HEK293 (cell line): ENCODE results near the gene LDLRAD4.

ENCODE experiments used
- CTCF ChIA-PET: fragments of 350-600 bp; formaldehyde crosslinking; extraction: SDS; loops from one replicate; lab custom pipeline; 2021; ENCODE audit warnings: antibody characterized with exemption; lab: Yijun Ruan, JAX
- POLR2A ChIA-PET: fragments of 300-600 bp; formaldehyde crosslinking; extraction: SDS; loops from one replicate; lab custom pipeline; 2020; ENCODE audit warnings: antibody characterized with exemption, inconsistent platforms; lab: Yijun Ruan, JAX
- H3K27ac ChIP-seq: fragments of 200-500 bp; sonication (Bioruptor generic); 2 replicates; pipeline ENCODE4 v1.5.1; 2014; ENCODE audit warnings: low read depth, low read length, control low read depth, inconsistent platforms; ENCODE audit errors: extremely low read depth
- H3K36me3 ChIP-seq, 2 experiments: fragments of 200-500 bp in 1 of 2; sonication (Bioruptor generic) in 1 of 2; 1 replicate in 1 of 2; 2 replicates in 1 of 2; pipeline ENCODE4 v1.5.1; 2014 to 2017; ENCODE audit warnings: inconsistent platforms in 2 of 2, low read length in 2 of 2; ENCODE audit not compliant: control insufficient read depth in 2 of 2, insufficient read depth in 1 of 2
- H3K4me1 ChIP-seq: fragments of 200-500 bp; sonication (Bioruptor generic); 2 replicates; pipeline ENCODE4 v1.5.1; 2014; ENCODE audit warnings: mild to moderate bottlenecking, low read length, inconsistent platforms; ENCODE audit not compliant: control insufficient read depth, insufficient read depth
- H3K4me3 ChIP-seq: 2 replicates; pipeline ENCODE4 v1.5.1; 2011; ENCODE audit warnings: low read depth, mild to moderate bottlenecking, control low read depth, low read length, moderate library complexity
- H3K9me3 ChIP-seq: fragments of 200-500 bp; sonication (Bioruptor generic); 2 replicates; pipeline ENCODE4 v1.5.1; 2014; ENCODE audit warnings: low read depth, low read length, inconsistent platforms; ENCODE audit not compliant: control insufficient read depth, insufficient read depth
- KLF16 ChIP-seq: fragments of 450-650 bp; formaldehyde crosslinking; IDR thresholded peaks from 2 replicates; pipeline ENCODE4 v1.5.1; 2017; ENCODE audit warnings: missing biosample characterization, missing genetic modification characterization
- SP7 ChIP-seq: fragments of 450-650 bp; formaldehyde crosslinking; IDR thresholded peaks from 2 replicates; pipeline ENCODE4 v1.5.1; 2016; ENCODE audit warnings: missing biosample characterization, missing genetic modification characterization
- ZBTB1 ChIP-seq: fragments of 450-650 bp; formaldehyde crosslinking; IDR thresholded peaks from 2 replicates; pipeline ENCODE4 v1.5.1; 2016; ENCODE audit warnings: missing biosample characterization, missing genetic modification characterization
- ZBTB44 ChIP-seq: fragments of 450-650 bp; IDR thresholded peaks from 2 replicates; pipeline ENCODE4 v1.5.1; 2018; ENCODE audit warnings: missing biosample characterization, mild to moderate bottlenecking, missing genetic modification characterization
- ZBTB8A ChIP-seq: fragments of 450-650 bp; formaldehyde crosslinking; IDR thresholded peaks from 2 replicates; pipeline ENCODE4 v1.5.1; 2016; ENCODE audit warnings: missing biosample characterization, missing genetic modification characterization
- ZFHX2 ChIP-seq: fragments of 450-650 bp; formaldehyde crosslinking; conservative IDR thresholded peaks from 2 replicates; pipeline ENCODE4 v1.5.1; 2016; ENCODE audit warnings: missing biosample characterization, missing genetic modification characterization
- ZIC2 ChIP-seq: fragments of 450-650 bp; formaldehyde crosslinking; IDR thresholded peaks from 2 replicates; pipeline ENCODE4 v1.5.1; 2016; ENCODE audit warnings: missing biosample characterization, missing genetic modification characterization
- ZNF112 ChIP-seq: fragments of 450-650 bp; formaldehyde crosslinking; IDR thresholded peaks from 2 replicates; pipeline ENCODE4 v1.5.0; 2017; ENCODE audit warnings: missing biosample characterization, missing genetic modification characterization
- ZNF184 ChIP-seq: fragments of 450-650 bp; IDR thresholded peaks from 2 replicates; pipeline ENCODE4 v1.5.1; 2018; ENCODE audit warnings: missing biosample characterization, mild to moderate bottlenecking, missing genetic modification characterization
- ZNF248 ChIP-seq: fragments of 450-650 bp; formaldehyde crosslinking; IDR thresholded peaks from 2 replicates; pipeline ENCODE4 v1.5.1; 2017; ENCODE audit warnings: missing biosample characterization, missing genetic modification characterization
- ZNF274 ChIP-seq, 2 experiments: fragments of 200-500 bp in 1 of 2; fragments of 450-650 bp in 1 of 2; sonication (Bioruptor generic) in 1 of 2; formaldehyde crosslinking in 1 of 2; IDR thresholded peaks; 2 replicates each; pipeline versions ENCODE4 v1.5.1 to v1.6.1; 2014 to 2016; ENCODE audit warnings: borderline replicate concordance in 1 of 2, inconsistent platforms in 1 of 2, low read length in 1 of 2, missing biosample characterization in 1 of 2, missing genetic modification characterization in 1 of 2
- ZNF501 ChIP-seq: fragments of 450-650 bp; formaldehyde crosslinking; IDR thresholded peaks from 2 replicates; pipeline ENCODE4 v1.5.1; 2016; ENCODE audit warnings: missing biosample characterization, missing genetic modification characterization
- ZNF626 ChIP-seq: fragments of 450-650 bp; sonication (Bioruptor Pico); formaldehyde crosslinking; IDR thresholded peaks from 2 replicates; pipeline ENCODE4 v1.5.1; 2018; ENCODE audit warnings: missing biosample characterization, missing genetic modification characterization, inconsistent platforms
- ZNF843 ChIP-seq: fragments of 450-650 bp; formaldehyde crosslinking; IDR thresholded peaks from 2 replicates; pipeline ENCODE4 v1.5.1; 2016; ENCODE audit warnings: missing biosample characterization, missing genetic modification characterization
- ZSCAN16 ChIP-seq: fragments of 450-650 bp; formaldehyde crosslinking; IDR thresholded peaks from 2 replicates; pipeline ENCODE4 v1.5.1; 2016; ENCODE audit warnings: missing biosample characterization, missing genetic modification characterization
- ZSCAN30 ChIP-seq: fragments of 450-650 bp; IDR thresholded peaks from 2 replicates; pipeline ENCODE4 v1.5.1; 2018; ENCODE audit warnings: missing biosample characterization, mild to moderate bottlenecking, missing genetic modification characterization, moderate library complexity
- ZSCAN5A ChIP-seq: fragments of 450-650 bp; formaldehyde crosslinking; IDR thresholded peaks from 2 replicates; pipeline ENCODE4 v1.5.1; 2016; ENCODE audit warnings: missing biosample characterization, missing genetic modification characterization
- TF ChIP-seq, protein P1 (sequence below): fragments of 450-650 bp; formaldehyde crosslinking; IDR thresholded peaks from 2 replicates; pipeline ENCODE4 v1.5.1; 2017; ENCODE audit warnings: missing biosample characterization, missing genetic modification characterization
- TF ChIP-seq, protein P2 (sequence below): fragments of 450-650 bp; formaldehyde crosslinking; IDR thresholded peaks from 2 replicates; pipeline ENCODE4 v1.5.1; 2017; ENCODE audit warnings: missing biosample characterization, missing genetic modification characterization
- TF ChIP-seq, protein P3 (sequence below): fragments of 450-650 bp; formaldehyde crosslinking; IDR thresholded peaks from 2 replicates; pipeline ENCODE4 v1.5.1; 2017; ENCODE audit warnings: missing biosample characterization, mild to moderate bottlenecking, missing genetic modification characterization, moderate library complexity
- TF ChIP-seq, protein P4 (sequence below): fragments of 450-650 bp; formaldehyde crosslinking; IDR thresholded peaks from 2 replicates; pipeline ENCODE4 v1.5.1; 2016; ENCODE audit warnings: missing biosample characterization, missing genetic modification characterization
- TF ChIP-seq, protein P5 (sequence below): fragments of 450-650 bp; formaldehyde crosslinking; IDR thresholded peaks from 2 replicates; pipeline ENCODE4 v1.5.1; 2016; ENCODE audit warnings: missing biosample characterization, missing genetic modification characterization

Gene LDLRAD4

GRCh38 chr18:13374468-13375301, 156.1 kb downstream of the LDLRAD4 start (continued):
- TF ChIP-seq, protein P1, sequence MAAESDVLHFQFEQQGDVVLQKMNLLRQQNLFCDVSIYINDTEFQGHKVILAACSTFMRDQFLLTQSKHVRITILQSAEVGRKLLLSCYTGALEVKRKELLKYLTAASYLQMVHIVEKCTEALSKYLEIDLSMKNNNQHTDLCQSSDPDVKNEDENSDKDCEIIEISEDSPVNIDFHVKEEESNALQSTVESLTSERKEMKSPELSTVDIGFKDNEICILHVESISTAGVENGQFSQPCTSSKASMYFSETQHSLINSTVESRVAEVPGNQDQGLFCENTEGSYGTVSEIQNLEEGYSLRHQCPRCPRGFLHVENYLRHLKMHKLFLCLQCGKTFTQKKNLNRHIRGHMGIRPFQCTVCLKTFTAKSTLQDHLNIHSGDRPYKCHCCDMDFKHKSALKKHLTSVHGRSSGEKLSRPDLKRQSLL = no peak
- no peak for TF ChIP-seq ZNF843 (tag by site-specific recombination)

GRCh38 chr18:13375302-13376255, 157.0 kb downstream of the LDLRAD4 start:
- Histone ChIP-seq H3K36me3 (no peaks in the 10 kb centered on the region), H3K27ac (no peak overlapping the region), H3K4me3 (no peak overlapping the region), H3K4me1 (0 out of 2 replicates have a peak, but pooled peaks cover 3% of the 10 kb centered on the region), H3K9me3 (no peaks in the 10 kb centered on the region)
- CTCF ChIA-PET = interaction anchor here (0.6 to 0.7 kb wide), 2 partner anchors 100 to 151 kb away, joined by 3 to 4 read pairs; no protein-coding TSS in a partner anchor
- TF ChIP-seq, protein P2, sequence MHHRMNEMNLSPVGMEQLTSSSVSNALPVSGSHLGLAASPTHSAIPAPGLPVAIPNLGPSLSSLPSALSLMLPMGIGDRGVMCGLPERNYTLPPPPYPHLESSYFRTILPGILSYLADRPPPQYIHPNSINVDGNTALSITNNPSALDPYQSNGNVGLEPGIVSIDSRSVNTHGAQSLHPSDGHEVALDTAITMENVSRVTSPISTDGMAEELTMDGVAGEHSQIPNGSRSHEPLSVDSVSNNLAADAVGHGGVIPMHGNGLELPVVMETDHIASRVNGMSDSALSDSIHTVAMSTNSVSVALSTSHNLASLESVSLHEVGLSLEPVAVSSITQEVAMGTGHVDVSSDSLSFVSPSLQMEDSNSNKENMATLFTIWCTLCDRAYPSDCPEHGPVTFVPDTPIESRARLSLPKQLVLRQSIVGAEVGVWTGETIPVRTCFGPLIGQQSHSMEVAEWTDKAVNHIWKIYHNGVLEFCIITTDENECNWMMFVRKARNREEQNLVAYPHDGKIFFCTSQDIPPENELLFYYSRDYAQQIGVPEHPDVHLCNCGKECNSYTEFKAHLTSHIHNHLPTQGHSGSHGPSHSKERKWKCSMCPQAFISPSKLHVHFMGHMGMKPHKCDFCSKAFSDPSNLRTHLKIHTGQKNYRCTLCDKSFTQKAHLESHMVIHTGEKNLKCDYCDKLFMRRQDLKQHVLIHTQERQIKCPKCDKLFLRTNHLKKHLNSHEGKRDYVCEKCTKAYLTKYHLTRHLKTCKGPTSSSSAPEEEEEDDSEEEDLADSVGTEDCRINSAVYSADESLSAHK (tag by site-specific recombination) = no peak
- TF ChIP-seq ZBTB8A (tag by site-specific recombination) (no peak), ZSCAN5A (no peak), ZFHX2 (tag by site-specific recombination) (peak; percentile 18; the same call in 1 of the 2 replicates), ZNF274 (IDR thresholded peaks at IDR 0.05; ENCODE audit: low read length) (no peak), ZNF274 (tag by site-specific recombination; IDR thresholded peaks at IDR 0.05; ENCODE audit: borderline replicate concordance) (no peak), ZBTB44 (no peak), ZNF626 (tag by site-specific recombination) (no peak), SP7 (0 out of 2 replicates have a peak, but pooled peaks have one; percentile 56), ZIC2 (tag by site-specific recombination) (peak; percentile 86), ZBTB1 (tag by site-specific recombination) (no peak), ZNF184 (tag by site-specific recombination) (no peak), ZNF501 (no peak), ZSCAN30 (tag by site-specific recombination) (no peak), ZNF248 (tag by site-specific recombination) (no peak), KLF16 (tag by site-specific recombination) (no peak), ZNF112 (tag by site-specific recombination) (no peak), ZSCAN16 (tag by site-specific recombination) (no peak)
- TF ChIP-seq, protein P3, sequence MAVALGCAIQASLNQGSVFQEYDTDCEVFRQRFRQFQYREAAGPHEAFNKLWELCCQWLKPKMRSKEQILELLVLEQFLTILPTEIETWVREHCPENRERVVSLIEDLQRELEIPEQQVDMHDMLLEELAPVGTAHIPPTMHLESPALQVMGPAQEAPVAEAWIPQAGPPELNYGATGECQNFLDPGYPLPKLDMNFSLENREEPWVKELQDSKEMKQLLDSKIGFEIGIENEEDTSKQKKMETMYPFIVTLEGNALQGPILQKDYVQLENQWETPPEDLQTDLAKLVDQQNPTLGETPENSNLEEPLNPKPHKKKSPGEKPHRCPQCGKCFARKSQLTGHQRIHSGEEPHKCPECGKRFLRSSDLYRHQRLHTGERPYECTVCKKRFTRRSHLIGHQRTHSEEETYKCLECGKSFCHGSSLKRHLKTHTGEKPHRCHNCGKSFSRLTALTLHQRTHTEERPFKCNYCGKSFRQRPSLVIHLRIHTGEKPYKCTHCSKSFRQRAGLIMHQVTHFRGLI (tag by site-specific recombination) = peak; percentile 51; the same call in 1 of the 2 replicates
- TF ChIP-seq, protein P4, sequence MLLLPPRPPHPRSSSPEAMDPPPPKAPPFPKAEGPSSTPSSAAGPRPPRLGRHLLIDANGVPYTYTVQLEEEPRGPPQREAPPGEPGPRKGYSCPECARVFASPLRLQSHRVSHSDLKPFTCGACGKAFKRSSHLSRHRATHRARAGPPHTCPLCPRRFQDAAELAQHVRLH (tag by site-specific recombination) = no peak
- TF ChIP-seq, protein P5, sequence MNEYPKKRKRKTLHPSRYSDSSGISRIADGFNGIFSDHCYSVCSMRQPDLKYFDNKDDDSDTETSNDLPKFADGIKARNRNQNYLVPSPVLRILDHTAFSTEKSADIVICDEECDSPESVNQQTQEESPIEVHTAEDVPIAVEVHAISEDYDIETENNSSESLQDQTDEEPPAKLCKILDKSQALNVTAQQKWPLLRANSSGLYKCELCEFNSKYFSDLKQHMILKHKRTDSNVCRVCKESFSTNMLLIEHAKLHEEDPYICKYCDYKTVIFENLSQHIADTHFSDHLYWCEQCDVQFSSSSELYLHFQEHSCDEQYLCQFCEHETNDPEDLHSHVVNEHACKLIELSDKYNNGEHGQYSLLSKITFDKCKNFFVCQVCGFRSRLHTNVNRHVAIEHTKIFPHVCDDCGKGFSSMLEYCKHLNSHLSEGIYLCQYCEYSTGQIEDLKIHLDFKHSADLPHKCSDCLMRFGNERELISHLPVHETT (tag by site-specific recombination) = no peak
- POLR2A ChIA-PET = no interaction called here
